ENCODE measurements around the gene KMT2B.

The KMT2B gene

GRCh38 chr19:35742121-35742724, 24.4 kb downstream of the KMT2B start, which contains the start of gene IGFLR1:
Gene IGFLR1, minus strand, starts transcription at chr19:35742452. Its CDS starts 1,272 bp downstream, at chr19:35741180.
- DNase-seq (ENCODE audit: low spot score) = no peak

GRCh38 chr19:35743640-35744429, 26.0 kb downstream of the KMT2B start:
- DNase-seq (ENCODE audit: low spot score) = no peak

- peak; percentile 84 for DNase-seq (ENCODE audit: low spot score)
These were observed 26.9 kb downstream of the KMT2B start for GRCh38 chr19:35744430-35745327.

- DNase-seq (ENCODE audit: low spot score) = peak; percentile 90
These were observed 27.7 kb downstream of the KMT2B start, which contains the start of the genes PSENEN and U2AF1L4 for GRCh38 chr19:35745328-35746086. Gene PSENEN, plus strand, starts transcription at chr19:35745651. Its CDS starts 280 bp downstream, at chr19:35745931. Gene U2AF1L4, minus strand, starts transcription at chr19:35745418. Its CDS starts 27 bp downstream, at chr19:35745391.

GRCh38 chr19:35746087-35746462, 28.3 kb downstream of the KMT2B start:
- DNase-seq (ENCODE audit: low spot score) = no peak

- DNase-seq (ENCODE audit: low spot score) = no peak
These were observed 28.7 kb downstream of the KMT2B start for GRCh38 chr19:35746531-35746930.

- DNase-seq (ENCODE audit: low spot score) = peak; percentile 92
These were observed 30.6 kb downstream of the KMT2B start, which contains the start of gene LIN37 for GRCh38 chr19:35748106-35749020. Gene LIN37, plus strand, starts transcription at chr19:35748576. Its CDS starts 149 bp downstream, at chr19:35748725.

- no peak for DNase-seq (ENCODE audit: low spot score)
These were observed 32.4 kb downstream of the KMT2B start for GRCh38 chr19:35750167-35750566.

GRCh38 chr19:35751839-35752745, 34.3 kb downstream of the KMT2B start:
- no peak for DNase-seq (ENCODE audit: low spot score)

- no peak for DNase-seq (ENCODE audit: low spot score)
These were observed 35.0 kb downstream of the KMT2B start for GRCh38 chr19:35752746-35753350.

GRCh38 chr19:35753634-35754369, 36.0 kb downstream of the KMT2B start:
- no peak for DNase-seq (ENCODE audit: low spot score)

GRCh38 chr19:35754370-35755130, 36.7 kb downstream of the KMT2B start:
- no peak for DNase-seq (ENCODE audit: low spot score)

GRCh38 chr19:35755131-35755549, 37.3 kb downstream of the KMT2B start:
- peak; percentile 70 for DNase-seq (ENCODE audit: low spot score)

GRCh38 chr19:35755550-35756376, 38.0 kb downstream of the KMT2B start:
- DNase-seq (ENCODE audit: low spot score) = peak; percentile 70

GRCh38 chr19:35756377-35757230, 38.8 kb downstream of the KMT2B start, which contains the start of gene HSPB6:
Gene HSPB6, minus strand, starts transcription at chr19:35757029. Its CDS starts 21 bp downstream, at chr19:35757008.
- DNase-seq (ENCODE audit: low spot score) = no peak
